ENCODE results near the gene FMN1. TPM values are rescaled to one million over a fixed set of nuclear protein-coding genes. Genes with fewer than 3 reads are reported as not detected.
"Not testable (repeated sequence)": the region's sequence is repeated elsewhere in the genome, so short reads cannot be mapped to it uniquely, and the experiment has no call there.

The FMN1 gene
- polyA plus RNA-seq, 1 donor from 2014 or later: 0.40 TPM

GRCh38 chr15:32851572-32851971, 342.9 kb downstream of the FMN1 start:
- no peak overlapping the region for H3K9ac ChIP-seq (ENCODE audit: low read length)
- no peaks in the 10 kb centered on the region for H3F3A ChIP-seq (ENCODE audit: insufficient read depth, low read length, poor library complexity, severe bottlenecking)
- H3K4me3 ChIP-seq (ENCODE audit: low read length): no peak overlapping the region
- H3K79me2 ChIP-seq (replicated peaks; ENCODE audit: insufficient read depth, low read length): no peaks in the 10 kb centered on the region
- no peak overlapping the region for H3K27ac ChIP-seq (ENCODE audit: low read length)
- H4K20me1 ChIP-seq (ENCODE audit: insufficient read depth): no peaks in the 10 kb centered on the region
- H2AFZ ChIP-seq (ENCODE audit: low read depth, low read length): no peak overlapping the region
- no peak overlapping the region for H3K4me2 ChIP-seq (ENCODE audit: low read length)
- H3K27me3 ChIP-seq (ENCODE audit: insufficient read depth, low read depth, low read length): no peaks in the 10 kb centered on the region
- no peaks in the 10 kb centered on the region for H3K9me2 ChIP-seq (ENCODE audit: insufficient read depth, low read length)
- no peak for TF ChIP-seq CTCF (IDR thresholded peaks at IDR 0.05; ENCODE audit: poor library complexity, severe bottlenecking)
- TF ChIP-seq RAD21 (conservative IDR thresholded peaks at IDR 0.05): no peak
- no peak for TF ChIP-seq MXI1 (conservative IDR thresholded peaks at IDR 0.05; ENCODE audit: poor library complexity, severe bottlenecking)
- TF ChIP-seq EZH2 (IDR thresholded peaks at IDR 0.05; ENCODE audit: borderline replicate concordance, insufficient read depth, low read length, poor library complexity, severe bottlenecking): no peak
- no peak for TF ChIP-seq TAF1 (IDR thresholded peaks at IDR 0.05; ENCODE audit: low read depth)
- TF ChIP-seq, protein P1, sequence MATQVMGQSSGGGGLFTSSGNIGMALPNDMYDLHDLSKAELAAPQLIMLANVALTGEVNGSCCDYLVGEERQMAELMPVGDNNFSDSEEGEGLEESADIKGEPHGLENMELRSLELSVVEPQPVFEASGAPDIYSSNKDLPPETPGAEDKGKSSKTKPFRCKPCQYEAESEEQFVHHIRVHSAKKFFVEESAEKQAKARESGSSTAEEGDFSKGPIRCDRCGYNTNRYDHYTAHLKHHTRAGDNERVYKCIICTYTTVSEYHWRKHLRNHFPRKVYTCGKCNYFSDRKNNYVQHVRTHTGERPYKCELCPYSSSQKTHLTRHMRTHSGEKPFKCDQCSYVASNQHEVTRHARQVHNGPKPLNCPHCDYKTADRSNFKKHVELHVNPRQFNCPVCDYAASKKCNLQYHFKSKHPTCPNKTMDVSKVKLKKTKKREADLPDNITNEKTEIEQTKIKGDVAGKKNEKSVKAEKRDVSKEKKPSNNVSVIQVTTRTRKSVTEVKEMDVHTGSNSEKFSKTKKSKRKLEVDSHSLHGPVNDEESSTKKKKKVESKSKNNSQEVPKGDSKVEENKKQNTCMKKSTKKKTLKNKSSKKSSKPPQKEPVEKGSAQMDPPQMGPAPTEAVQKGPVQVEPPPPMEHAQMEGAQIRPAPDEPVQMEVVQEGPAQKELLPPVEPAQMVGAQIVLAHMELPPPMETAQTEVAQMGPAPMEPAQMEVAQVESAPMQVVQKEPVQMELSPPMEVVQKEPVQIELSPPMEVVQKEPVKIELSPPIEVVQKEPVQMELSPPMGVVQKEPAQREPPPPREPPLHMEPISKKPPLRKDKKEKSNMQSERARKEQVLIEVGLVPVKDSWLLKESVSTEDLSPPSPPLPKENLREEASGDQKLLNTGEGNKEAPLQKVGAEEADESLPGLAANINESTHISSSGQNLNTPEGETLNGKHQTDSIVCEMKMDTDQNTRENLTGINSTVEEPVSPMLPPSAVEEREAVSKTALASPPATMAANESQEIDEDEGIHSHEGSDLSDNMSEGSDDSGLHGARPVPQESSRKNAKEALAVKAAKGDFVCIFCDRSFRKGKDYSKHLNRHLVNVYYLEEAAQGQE (IDR thresholded peaks at IDR 0.05; ENCODE audit: borderline replicate concordance): no peak
- TF ChIP-seq SMC3 (conservative IDR thresholded peaks at IDR 0.05; ENCODE audit: poor library complexity): no peak
- H3K9me3 ChIP-seq (ENCODE audit: low read length): no peaks in the 10 kb centered on the region
- no peaks in the 10 kb centered on the region for H3K36me3 ChIP-seq (ENCODE audit: insufficient read depth, low read length)

GRCh38 chr15:32849769-32850668, 344.5 kb downstream of the FMN1 start:
- H3K9ac ChIP-seq (ENCODE audit: low read length): no peak overlapping the region
- no peaks in the 10 kb centered on the region for H3K36me3 ChIP-seq (ENCODE audit: insufficient read depth, low read length)
- H3K27ac ChIP-seq (ENCODE audit: low read length): no peak overlapping the region
- TF ChIP-seq SMC3 (conservative IDR thresholded peaks at IDR 0.05; ENCODE audit: poor library complexity) (no peak), TAF1 (IDR thresholded peaks at IDR 0.05; ENCODE audit: low read depth) (no peak), CTCF (IDR thresholded peaks at IDR 0.05; ENCODE audit: poor library complexity, severe bottlenecking) (no peak), MXI1 (conservative IDR thresholded peaks at IDR 0.05; ENCODE audit: poor library complexity, severe bottlenecking) (no peak)
- TF ChIP-seq, protein P1 (IDR thresholded peaks at IDR 0.05; ENCODE audit: borderline replicate concordance): no peak
- H3K9me2 ChIP-seq (ENCODE audit: insufficient read depth, low read length): no peaks in the 10 kb centered on the region
- no peak overlapping the region for H3K4me2 ChIP-seq (ENCODE audit: low read length)
- no peak overlapping the region for H3K4me3 ChIP-seq (ENCODE audit: low read length)
- no peaks in the 10 kb centered on the region for H3K79me2 ChIP-seq (replicated peaks; ENCODE audit: insufficient read depth, low read length)
- H3F3A ChIP-seq (ENCODE audit: insufficient read depth, low read length, poor library complexity, severe bottlenecking): no peaks in the 10 kb centered on the region
- no peak overlapping the region for H2AFZ ChIP-seq (ENCODE audit: low read depth, low read length)
- no peaks in the 10 kb centered on the region for H4K20me1 ChIP-seq (ENCODE audit: insufficient read depth)
- no peaks in the 10 kb centered on the region for H3K9me3 ChIP-seq (ENCODE audit: low read length)
- no peaks in the 10 kb centered on the region for H3K27me3 ChIP-seq (ENCODE audit: insufficient read depth, low read depth, low read length)

GRCh38 chr15:32846671-32847070, 347.8 kb downstream of the FMN1 start:
- H3K27me3 ChIP-seq (ENCODE audit: insufficient read depth, low read depth, low read length); H3K36me3 ChIP-seq (ENCODE audit: insufficient read depth, low read length); H3K9me2 ChIP-seq (ENCODE audit: insufficient read depth, low read length); H3K4me3 ChIP-seq (ENCODE audit: low read length); H3K9ac ChIP-seq (ENCODE audit: low read length); H3K79me2 ChIP-seq (replicated peaks; ENCODE audit: insufficient read depth, low read length); H3K4me2 ChIP-seq (ENCODE audit: low read length); H3K9me3 ChIP-seq (ENCODE audit: low read length); H4K20me1 ChIP-seq (ENCODE audit: insufficient read depth); H2AFZ ChIP-seq (ENCODE audit: low read depth, low read length); H3K27ac ChIP-seq (ENCODE audit: low read length); H3F3A ChIP-seq (ENCODE audit: insufficient read depth, low read length, poor library complexity, severe bottlenecking): not testable (repeated sequence)
